Lower leg skin (tissue), 3 donors: ENCODE measurements around the gene GAS7.

ENCODE experiments used
- CTCF ChIP-seq, 3 donors: fragments of 450-650 bp; IDR thresholded peaks; one replicate each; pipeline ENCODE4 v1.5.1; 2016; ENCODE audit warnings: antibody characterized with exemption in 3 of 3, mild to moderate bottlenecking in 3 of 3, moderate library complexity in 2 of 3
- POLR2A ChIP-seq, 2 donors: fragments of 450-650 bp; IDR thresholded peaks; one replicate each; pipeline ENCODE4 v1.6.1; 2016 to 2017; ENCODE audit warnings: antibody characterized with exemption in 2 of 2, mild to moderate bottlenecking in 1 of 2, moderate library complexity in 1 of 2

DNA sequence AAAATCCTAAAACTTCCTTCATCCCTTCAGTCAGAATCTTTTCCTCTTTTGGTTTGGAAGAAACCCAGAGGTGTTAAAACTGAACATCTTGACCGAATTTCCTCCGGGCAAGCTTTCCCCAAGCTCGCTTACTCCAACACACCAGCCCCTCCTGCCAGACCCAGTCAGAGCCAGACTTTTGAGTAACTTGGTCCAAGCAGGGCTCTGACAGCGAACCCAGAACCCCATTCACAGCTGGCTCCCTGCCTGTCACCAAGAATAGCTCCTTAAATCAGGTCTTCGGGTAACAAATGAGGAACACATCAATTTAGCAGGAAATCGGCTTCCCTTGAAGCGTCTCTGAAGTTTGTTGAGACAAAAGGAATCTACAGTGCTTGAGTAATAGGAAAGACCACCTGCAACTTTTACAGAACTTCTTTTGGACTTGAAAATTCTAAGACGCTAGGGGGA, 27.3 kb downstream of the GAS7 start:
- TF ChIP-seq CTCF (IDR thresholded peaks at IDR 0.05) (no peak), POLR2A (IDR thresholded peaks at IDR 0.05) (no peak)
